GM21825 (cell line): ENCODE measurements around the gene COL23A1.
"Not testable (repeated sequence)": the region's sequence is repeated elsewhere in the genome, so short reads cannot be mapped to it uniquely, and the experiment has no call there.

ENCODE experiments used
- ATAC-seq: cut with Tn5 transposase; IDR thresholded peaks from one replicate; pipeline ENCODE4 v1.9.1; 2021; ENCODE audit warnings: mild to moderate bottlenecking, moderate library complexity; ENCODE audit not compliant: unreplicated experiment

Gene COL23A1

DNA sequence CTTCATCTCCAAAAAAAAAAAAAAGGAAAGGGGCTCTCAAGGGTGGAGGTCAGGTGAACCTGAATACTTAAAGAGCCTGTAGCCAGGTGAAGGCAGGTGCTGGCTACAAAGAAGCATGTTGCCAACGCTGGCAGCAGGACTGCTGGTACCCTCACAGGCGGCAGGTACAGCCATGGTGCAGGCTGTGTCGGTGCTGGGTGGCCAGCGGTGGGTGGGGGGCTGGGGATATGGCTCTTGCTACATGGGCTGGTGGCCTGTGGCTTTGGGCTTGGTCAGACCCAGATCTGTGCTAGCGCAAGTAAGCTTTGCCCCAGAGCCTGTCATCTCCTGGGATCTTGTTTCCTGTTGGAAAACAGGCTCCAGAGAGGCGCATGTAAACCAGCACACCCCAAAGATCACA is 271.3 kb downstream of the COL23A1 start:
- ATAC-seq, result no peak

DNA sequence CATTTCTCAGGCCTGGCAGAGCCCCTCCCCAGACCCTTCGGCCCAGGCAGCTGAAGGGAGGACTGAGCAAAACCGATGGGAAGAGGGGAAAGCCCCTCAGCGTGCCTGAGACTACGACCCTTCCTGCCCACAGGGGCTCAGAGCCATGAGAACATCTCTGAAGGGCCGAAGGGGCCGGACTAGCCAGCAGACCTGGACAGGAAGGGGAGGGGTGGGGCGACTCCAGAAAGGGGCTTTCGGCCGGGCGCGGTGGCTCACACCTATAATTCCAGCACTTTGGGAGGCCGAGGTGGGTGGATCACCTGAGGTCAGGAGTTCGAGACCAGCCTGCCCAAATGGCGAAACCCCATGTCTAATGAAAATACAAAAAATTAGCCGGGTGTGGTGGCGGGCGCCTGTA is 271.8 kb downstream of the COL23A1 start:
- ATAC-seq, result no peak

DNA sequence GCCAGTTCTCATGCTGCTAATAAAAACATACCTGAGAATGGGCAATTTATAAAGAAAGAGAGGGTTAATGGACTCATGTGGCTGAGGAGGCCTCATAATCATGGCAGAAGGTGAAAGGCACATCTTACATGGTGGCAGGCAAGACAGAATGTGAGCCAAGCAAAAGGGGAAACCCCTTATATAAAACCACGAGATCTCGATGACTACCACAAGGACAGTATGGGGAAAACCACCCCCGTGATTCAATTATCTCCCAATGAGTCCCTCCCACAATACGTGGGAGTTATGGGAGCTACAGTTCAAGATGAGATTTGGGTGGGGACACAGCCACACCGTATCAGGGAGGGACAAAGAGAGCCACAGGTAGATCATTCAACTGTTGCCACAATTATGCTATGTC is 272.5 kb downstream of the COL23A1 start:
- ATAC-seq, result not testable (repeated sequence)

DNA sequence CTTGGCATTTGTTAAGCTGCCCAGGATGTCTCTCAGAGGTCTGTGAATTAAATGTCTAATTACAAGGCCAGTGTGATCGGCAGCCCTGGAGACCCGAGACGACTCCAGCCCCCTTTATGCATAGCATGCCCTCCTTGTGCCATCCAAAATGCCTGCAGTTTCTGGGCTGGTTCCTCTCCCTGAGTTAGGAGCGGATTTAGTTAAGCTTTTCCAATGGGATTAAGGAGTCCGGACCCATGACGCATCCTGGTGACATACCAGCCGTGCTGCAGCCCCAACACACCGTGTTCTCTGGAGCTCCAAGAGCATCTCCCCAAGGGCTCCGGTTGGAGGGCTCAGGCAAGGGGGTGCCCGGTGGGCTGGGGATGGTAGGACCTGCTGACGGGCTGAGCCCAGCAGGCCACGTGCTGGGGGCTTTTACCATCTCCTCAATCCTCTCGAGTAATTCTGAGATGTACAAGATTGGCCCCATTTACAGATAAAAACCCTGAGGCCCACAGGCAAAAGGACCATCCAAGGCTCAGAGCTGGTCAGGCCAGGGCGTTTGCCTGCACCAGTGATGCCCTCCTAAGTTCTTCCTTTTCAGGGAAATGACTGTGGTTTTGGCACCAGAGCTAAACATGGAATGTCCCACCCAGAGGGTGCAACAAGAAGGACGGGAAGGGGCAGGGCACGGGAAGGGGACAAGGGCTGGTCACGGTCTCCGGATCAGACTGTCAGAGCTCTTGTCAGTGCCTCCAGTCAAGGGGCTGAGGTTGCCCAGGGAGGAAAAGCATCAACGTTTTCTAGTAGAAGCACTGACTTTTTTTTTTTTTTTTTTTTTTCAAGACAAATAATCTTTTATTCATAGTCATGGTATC is 275.0 kb downstream of the COL23A1 start:
- no peak for ATAC-seq

DNA sequence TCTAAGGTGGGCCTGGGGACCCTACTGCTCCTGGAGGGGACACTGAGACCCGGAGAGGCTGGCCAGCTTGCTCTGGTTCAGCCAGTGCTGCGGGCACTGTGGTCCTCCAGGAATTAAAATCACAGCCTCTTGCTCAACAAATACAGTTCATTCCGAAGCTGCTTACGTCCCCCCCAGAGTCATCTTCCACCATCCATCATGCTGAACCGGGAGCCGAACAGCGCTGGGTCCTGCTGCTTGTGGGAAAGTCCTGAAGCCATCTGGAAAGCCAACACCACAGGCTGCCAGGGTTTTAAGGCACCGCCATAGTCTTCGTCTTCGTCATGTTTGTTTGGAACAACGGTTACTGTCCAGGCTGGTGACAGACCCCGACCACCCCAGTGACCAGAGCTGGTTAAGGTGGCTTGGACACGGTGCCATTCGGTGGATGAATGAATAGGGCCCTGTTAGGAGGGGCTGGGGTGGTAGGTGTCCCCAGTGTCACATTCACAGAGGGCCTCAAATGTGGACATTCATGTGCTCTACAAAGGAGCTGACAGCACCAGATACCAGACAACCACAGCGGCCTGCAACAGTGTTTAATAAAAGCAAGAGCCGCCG is 276.0 kb downstream of the COL23A1 start:
- no peak for ATAC-seq

DNA sequence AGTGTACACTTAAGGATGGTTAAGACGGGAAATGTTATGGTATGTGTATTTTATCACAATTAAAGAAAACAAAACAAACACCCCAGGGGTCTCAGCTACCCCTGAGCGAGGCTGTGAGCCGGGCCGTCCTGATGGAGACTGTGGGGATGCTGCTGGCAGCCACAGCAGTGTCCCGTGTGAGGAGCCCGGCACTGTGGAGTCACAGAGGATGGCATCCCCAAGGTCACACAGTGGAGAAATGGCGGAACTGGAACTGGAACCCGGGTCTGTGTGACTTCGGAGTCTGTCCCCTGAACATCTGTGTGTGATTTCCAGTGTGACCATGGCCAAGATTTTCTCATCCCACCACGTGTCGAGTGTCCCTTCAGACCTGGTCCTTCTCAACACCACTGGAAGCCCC is 276.9 kb downstream of the COL23A1 start:
- ATAC-seq, result no peak

DNA sequence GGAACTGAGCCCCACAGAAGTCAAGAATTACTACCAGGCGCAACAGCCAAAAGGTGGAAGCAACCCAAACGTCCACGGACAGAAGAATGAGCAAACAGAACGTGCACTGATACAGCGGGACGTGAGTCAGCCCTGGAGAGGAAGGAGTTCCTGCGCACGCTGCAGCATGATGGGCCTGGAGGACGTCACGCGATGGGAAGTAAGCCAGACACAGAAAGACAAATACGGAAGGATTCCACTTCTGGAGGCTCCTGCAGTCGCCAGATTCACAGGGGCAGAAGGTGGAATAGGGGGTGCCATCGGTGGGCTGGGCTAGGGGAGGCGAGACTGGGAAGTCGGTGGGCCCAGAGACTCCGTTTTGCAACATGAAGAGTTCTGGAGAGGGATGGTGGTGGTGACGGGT is 277.3 kb downstream of the COL23A1 start:
- ATAC-seq, result no peak

DNA sequence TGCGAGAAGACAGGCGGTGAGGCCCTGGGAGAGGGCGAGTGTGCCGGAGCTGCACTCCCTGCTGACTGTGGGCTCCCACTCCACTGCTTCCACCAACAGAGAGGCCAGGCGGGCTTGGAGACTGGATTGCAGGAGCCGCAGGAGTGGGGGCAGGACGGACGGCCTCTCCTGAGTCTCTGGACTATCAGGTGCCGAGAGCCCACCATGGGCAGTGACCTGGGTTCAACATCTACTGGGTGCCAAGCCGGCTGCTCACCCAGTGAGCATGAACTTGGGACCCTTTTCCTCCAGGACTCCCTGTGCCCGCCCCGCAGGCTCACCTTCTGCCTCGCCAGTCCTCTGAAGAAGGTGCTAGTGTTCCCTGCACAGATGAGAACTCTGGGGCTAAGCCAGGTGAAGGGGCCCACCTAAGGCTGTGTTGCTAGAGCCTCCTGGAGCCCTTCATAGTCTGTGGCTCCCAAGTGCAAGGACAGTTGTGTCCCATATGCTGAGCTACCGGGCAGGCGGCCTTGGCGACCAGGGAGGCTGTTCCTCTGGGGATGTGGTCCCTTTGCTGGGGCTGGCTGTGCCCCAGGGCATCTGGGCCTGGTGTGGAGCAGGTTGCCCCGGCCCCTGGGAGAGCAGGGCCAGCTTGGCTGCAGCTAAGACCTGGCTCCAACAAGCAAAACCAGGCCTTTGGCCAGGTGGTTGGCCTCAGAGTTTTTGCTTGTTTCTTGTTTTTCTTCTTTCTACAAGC is 279.9 kb downstream of the COL23A1 start:
- ATAC-seq, result no peak

DNA sequence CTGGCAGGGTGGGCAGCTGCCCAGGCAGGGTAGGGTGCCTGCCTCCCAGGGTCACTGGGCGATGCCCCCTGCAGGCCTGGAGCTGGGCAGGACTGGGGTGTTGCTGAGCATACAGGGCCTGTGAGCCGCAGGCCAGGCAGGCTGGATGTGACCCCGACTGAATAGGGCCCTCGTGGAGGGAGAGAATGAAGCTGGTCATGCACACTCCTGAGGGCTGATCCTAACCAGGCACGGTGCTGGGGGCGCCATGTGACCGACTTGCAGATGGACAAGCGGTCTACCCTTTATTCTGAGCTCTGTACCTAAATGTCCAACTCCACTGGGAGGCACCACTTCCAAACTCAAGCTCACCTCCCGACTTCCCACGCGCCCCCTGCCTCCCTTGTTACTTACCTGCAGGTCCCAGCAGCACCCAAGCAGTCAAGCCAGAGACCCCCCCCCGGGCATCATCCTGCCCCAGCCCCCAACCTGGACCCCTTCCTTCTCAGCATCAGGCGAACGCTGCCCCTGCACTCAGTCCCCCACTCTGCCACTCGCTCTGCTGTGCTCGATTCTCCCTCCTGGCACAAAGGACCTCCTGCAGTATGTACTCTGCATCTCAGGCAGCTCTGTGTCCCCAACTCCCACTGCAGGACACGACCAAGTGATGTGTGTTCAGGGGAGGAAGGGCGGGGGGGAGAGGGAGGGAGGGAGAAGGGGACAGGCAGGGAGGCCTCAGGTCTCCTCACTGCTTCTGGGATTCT is 280.8 kb downstream of the COL23A1 start:
- no peak for ATAC-seq

DNA sequence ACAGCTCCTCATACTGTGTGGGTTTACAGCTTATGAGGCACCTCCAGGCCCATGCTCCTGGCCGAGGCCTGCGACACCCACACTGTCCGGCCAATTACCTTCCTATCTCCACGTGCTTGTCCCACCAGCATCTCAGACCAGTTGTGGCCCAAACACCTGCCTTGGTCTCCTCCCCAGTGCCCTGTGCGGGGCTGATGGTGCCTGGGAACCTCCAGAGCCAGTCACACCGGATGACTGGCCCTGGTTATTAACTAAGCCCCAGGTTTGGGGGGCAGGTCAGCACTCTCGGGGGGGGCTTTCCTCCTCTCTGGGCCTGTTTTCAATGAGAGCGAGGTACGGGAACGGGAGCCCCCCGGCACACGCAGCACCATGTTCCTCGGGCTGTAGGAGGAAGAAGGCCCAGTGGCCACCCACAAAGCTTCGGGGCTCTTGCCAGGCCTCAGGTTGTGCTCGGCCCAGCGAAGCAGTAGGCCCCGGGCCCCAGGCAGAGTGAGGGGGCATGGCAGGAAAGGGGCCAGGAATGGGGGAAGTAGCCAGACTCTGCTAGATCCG is 281.6 kb downstream of the COL23A1 start:
- ATAC-seq, result no peak

DNA sequence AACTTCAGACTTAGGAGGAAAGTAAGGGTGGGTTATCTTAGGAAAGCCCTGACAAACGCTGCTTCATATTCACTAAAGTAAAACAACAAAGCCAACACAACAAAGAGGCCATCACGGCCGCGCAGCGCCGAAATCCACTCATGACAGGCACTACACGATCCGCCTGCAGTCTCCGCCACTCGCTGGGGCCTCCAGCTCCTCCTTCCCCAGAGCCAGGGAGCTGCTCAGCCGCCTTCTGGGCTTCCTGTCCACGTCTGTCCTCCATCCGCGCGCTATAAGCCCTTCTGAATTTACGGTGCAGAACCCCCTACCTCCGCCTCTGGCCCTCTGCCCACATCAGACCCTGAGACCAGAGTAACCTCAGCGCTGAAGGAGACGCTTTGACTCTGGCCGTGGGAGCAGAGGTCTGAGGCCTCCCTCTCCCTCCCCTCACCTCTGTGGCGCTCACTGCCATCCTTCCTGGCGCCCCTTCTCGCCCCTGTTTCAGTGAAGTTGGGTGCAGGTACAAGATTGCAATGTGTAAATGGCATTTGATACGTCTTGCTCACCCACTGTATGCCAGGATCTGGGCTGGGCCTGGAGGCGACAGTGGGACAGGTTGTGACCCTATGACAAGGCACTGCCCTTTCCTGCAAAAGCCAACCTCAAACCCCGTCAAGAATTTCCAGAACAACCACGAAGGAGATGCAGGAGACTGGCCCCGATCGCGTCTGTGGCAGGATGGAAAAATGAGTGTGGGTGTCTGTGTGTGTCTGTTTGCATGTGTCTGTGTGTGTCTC is 282.7 kb downstream of the COL23A1 start:
- no peak for ATAC-seq

DNA sequence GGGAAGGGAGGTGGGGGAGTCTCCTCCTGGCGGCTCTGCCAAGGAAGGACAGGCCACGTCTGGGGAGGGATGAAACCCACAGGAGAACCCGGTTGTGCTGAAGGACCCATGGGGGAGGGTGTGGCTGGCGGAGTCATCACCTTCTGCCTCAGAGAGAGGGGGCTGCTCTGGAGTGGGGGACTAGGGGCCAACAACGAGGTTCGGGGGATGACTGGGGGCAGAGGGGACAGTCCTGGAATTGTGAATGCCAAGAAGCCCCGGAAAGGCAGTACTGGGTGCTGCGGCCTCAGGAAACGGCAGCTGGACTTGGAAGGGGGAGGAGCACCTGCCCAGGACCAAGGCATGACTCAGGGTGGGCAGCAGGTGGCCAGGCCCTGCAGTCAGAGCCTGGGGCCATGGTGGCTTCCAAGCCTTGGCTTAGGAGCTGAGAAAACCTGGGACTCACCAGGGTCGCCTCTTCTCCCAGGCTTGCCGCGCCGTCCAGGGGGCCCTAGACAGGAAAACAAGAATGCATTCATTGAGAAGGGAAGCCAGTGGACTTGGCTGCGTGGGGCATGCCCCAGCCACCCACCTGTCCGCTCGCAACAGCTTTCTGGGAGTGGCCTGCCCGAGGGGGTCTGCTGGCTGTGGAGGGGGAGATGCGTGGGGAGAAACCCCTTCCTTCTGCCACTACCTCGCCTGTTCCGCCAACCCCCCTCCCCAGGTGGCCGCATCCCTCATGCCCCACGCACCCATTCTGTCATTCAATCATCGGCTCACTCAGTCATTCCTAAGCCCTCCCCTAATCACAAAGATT is 283.6 kb downstream of the COL23A1 start:
- no peak for ATAC-seq

DNA sequence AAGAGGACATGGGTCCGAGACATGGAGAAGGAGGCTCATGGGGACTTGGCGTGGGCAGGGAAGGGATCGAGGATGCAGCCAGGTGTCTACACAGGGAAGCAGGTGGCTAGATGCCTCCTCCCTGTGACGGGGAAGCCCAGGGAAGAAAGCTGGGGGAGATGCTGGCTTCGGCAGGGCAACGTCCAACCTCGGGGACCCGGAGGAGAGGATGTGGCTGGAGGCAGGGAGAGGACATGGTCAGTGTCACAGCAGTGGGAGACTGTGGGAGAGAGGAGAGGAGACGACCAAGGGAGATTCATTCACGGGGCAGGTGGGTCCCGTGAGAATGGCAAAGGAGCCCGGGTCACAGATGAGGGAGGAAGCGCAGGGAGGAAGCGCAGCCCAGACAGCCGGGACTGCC is 284.4 kb downstream of the COL23A1 start:
- no peak for ATAC-seq

DNA sequence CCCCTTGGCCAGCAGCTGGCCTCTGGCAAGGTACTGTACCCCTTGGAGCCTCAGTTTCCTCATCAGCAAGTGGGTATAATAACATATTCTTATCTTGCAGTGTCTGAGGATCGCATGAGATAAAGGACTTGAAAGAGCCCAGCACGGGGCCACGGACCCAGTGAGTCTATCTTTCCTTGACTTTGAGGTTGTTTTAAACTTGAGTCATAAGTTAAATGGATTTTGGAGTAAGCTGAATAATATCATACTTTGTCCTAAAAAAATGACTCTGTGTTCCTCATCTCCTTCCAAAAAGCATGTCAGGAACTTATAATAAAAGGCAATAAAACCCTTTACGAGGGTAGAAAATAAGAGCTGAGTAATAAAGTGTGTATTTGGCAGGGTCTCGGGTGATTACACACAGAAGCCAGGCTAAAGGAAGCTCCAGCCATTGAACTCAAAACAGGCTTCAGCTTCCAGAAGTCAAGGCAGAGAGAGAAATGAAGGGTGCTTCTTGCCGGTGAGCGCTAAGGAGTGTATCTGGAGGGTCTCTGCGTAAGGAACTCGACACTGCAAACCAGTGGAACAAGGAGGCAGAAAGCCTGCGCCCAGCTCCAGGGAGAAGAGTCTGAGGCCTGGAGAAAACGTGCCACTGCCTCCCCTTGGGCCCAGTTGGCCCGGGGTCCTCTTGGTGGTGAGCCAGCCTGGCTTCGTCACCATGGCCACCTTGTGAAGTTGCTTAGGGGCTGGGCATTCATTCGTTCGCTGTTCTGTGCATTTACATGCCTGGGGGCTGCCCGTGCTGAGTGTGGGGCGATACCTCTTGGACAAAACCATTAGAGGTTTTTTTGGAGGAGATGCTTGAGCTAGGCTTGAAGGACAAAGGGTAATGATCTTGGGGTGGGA is 285.2 kb downstream of the COL23A1 start:
- no peak for ATAC-seq

DNA sequence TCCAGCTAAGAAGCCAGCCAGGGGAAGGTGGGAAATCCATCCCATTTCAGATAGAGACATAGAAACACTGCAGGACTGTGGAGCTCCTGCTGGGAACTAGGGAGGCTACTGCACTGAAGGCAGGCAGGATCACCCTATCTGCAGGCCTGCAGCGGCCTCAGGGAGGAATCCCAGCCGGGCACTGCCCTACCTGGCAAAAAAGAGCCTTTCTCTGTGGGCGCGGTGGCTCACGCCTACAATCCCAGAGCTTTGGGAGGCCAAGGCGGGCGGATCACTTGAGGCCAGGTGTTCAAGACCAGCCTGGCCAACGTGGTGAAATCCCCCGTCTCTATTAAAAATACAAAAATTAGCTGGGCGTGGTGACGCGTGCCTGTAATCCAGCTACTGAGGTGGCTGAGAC is 286.2 kb downstream of the COL23A1 start:
- ATAC-seq, result no peak

DNA sequence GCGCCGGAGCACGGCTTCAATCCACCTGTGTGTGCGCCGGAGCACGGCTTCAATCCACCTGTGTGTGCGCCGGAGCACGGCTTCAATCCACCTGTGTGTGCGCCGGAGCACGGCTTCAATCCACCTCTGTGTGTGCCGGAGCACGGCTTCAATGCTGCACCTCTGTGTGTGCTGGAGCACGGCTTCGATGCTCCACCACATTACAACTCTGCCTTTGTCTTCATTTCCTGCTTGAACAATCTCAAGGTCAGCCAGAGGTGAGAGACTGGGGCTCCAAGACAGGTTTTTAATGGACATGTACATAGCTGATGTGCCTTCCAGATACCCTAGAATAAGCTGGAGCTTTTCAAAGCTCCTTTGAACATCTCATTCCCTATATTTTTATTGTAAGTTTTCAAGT is 287.9 kb downstream of the COL23A1 start:
- ATAC-seq, result not testable (repeated sequence)

DNA sequence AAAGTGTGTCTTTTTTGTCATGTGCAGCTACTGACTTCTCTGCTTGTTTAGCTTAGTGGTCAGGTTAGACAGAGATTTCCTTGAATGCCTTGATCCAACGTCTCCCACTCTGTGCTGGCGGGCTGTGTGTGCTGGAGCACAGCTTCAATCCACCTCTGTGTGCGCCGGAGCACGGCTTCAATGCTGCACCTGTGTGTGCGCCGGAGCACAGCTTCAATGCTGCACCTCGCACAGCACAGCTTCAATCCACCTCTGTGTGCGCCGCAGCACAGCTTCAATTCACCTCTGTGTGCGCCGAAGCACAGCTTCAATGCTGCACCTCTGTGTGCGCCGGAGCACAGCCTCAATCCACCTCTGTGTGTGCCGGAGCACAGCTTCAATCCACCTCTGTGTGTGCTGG is 288.6 kb downstream of the COL23A1 start:
- no peak for ATAC-seq

DNA sequence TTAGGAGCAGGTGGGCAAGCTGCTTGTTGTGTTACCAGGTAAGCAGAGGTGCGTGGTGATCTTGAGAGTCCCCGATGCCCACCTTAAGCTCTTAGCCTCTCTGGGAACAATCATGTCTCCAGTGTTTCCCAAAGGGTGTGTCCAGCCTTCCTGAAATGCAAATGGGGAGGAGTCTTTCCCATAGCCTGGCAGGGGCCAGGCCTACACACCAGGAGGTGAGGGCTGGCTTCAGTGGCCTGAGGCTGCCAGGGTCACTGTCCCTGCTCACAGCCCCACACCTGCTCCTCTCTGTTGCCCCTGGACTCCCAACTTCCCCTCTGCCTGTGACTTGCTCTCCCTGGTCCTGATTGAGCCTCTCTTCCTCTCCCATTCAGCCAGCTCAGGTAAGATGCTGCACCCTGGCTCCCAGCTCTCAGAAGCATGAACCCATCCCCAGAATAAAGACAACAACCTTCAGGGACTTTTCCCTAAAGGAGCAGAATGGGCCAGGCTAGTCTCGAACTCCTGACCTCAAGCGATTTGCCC is 291.8 kb downstream of the COL23A1 start:
- ATAC-seq, result no peak
